Bronchial epithelial cell (primary cell): ENCODE measurements around the gene TUBB2A. TPM values are rescaled to one million over a fixed set of nuclear protein-coding genes. Genes with fewer than 3 reads are reported as not detected.

Experiments
- DNase-seq: peaks from one replicate; pipeline ENCODE4 v3.0.0-alpha.2; 2010; ENCODE audit warnings: low read depth
- FAIRE-seq: peaks from 2 replicates; lab custom pipeline; 2011; peaks lifted over from hg19 to GRCh38; lab: Jason Lieb, UNC
- H3K27me3 ChIP-seq: 2 replicates; pipeline ENCODE4 v1.5.1; 2011; ENCODE audit warnings: low read length; ENCODE audit not compliant: control insufficient read depth, insufficient read depth
- H3K36me3 ChIP-seq: 2 replicates; pipeline ENCODE4 v1.5.1; 2011; ENCODE audit warnings: low read length; ENCODE audit not compliant: control insufficient read depth, insufficient read depth
- H3K4me3 ChIP-seq: 2 replicates; pipeline ENCODE4 v1.5.1; 2011; ENCODE audit warnings: mild to moderate bottlenecking, low read depth, low read length, control low read depth
- CTCF ChIP-seq: IDR thresholded peaks from 2 replicates; pipeline ENCODE4 v1.5.1; 2011; ENCODE audit warnings: mild to moderate bottlenecking, moderate library complexity, low read length, control low read depth, inconsistent platforms; ENCODE audit not compliant: insufficient read depth, severe bottlenecking
- total RNA-seq: library from RNA; depleted of rRNA; stranded (reverse); fragments of >200 nt; gene quantifications from 2 replicates; pipeline ENCODE4 v1.2.1, GENCODE V29; 2014

TUBB2A gene
- total RNA-seq, 1 donor from 2014 or later: 25.3 TPM

GRCh38 chr6:3125815-3126214, 31.5 kb downstream of the TUBB2A start:
- DNase-seq: no peak

GRCh38 chr6:3124667-3125066, 32.7 kb downstream of the TUBB2A start:
- no peak for TF ChIP-seq CTCF
- H3K4me3 ChIP-seq: no peak overlapping the region
- H3K27me3 ChIP-seq: no peaks in the 10 kb centered on the region
- peaks cover 3% of the 10 kb centered on the region for H3K36me3 ChIP-seq
- DNase-seq (no peak), FAIRE-seq (no peak)

More at GRCh38 chr6:3125815-3126214, 31.5 kb downstream of the TUBB2A start:
- Histone ChIP-seq H3K4me3 (no peak overlapping the region), H3K36me3 (peaks cover 6% of the 10 kb centered on the region), H3K27me3 (no peaks in the 10 kb centered on the region)
- TF ChIP-seq CTCF: no peak
- no peak for FAIRE-seq

GRCh38 chr6:3122823-3123182, 34.5 kb downstream of the TUBB2A start:
- TF ChIP-seq CTCF: no peak
- DNase-seq (no peak), FAIRE-seq (no peak)
- Histone ChIP-seq H3K36me3 (no peaks in the 10 kb centered on the region), H3K4me3 (no peak overlapping the region), H3K27me3 (no peaks in the 10 kb centered on the region)

GRCh38 chr6:3120765-3121089, 36.6 kb downstream of the TUBB2A start:
- Histone ChIP-seq H3K27me3 (no peaks in the 10 kb centered on the region), H3K4me3 (no peak overlapping the region), H3K36me3 (no peaks in the 10 kb centered on the region)
- DNase-seq (no peak), FAIRE-seq (no peak)
- no peak for TF ChIP-seq CTCF

GRCh38 chr6:3119040-3119723, 38.2 kb downstream of the TUBB2A start:
- DNase-seq (peak; percentile 23), FAIRE-seq (no peak)
- peak overlapping the region; percentile 67 for H3K4me3 ChIP-seq
- no peaks in the 10 kb centered on the region for H3K27me3 ChIP-seq
- peaks cover 2% of the 10 kb centered on the region for H3K36me3 ChIP-seq
- TF ChIP-seq CTCF: no peak
